ENCODE measurements around the gene ATAD5. TPM values are rescaled to one million over a fixed set of nuclear protein-coding genes. Genes with fewer than 3 reads are reported as not detected.

ATAD5 gene
- total and polyA plus RNA-seq, 2 of the 13 experiments (the other 11 are each of a cell fraction or from before 2014, with no cell fraction given), result 1.8 to 10.7 TPM

- TF ChIP-seq ZNF761 (CRISPR knock-in tag; conservative IDR thresholded peaks at IDR 0.05), result peak; percentile 68; the same call in 1 of the 2 replicates
- no peak for TF ChIP-seq ZFP41 (CRISPR knock-in tag; IDR thresholded peaks at IDR 0.05; ENCODE audit: borderline replicate concordance)
- TF ChIP-seq TEAD2 (CRISPR knock-in tag; IDR thresholded peaks at IDR 0.05), result no peak
- TF ChIP-seq HOXA3 (CRISPR knock-in tag; IDR thresholded peaks at IDR 0.05), result peak; percentile 57; the same call in 1 of the 2 replicates
- TF ChIP-seq REPIN1 (CRISPR knock-in tag; IDR thresholded peaks at IDR 0.05; ENCODE audit: borderline replicate concordance, low read depth), result peak; percentile 79; the same call in 1 of the 2 replicates
- TF ChIP-seq ZNF687 (CRISPR knock-in tag; IDR thresholded peaks at IDR 0.05), result peak; percentile 93
- TF ChIP-seq POLR2AphosphoS2 (IDR thresholded peaks at IDR 0.05; ENCODE audit: low read depth, low read length), result no peak
- no peak for TF ChIP-seq ZNF780A (CRISPR knock-in tag; IDR thresholded peaks at IDR 0.05)
- TF ChIP-seq CBX1 (IDR thresholded peaks at IDR 0.05; ENCODE audit: low read depth), result peak; percentile 30
- peak; percentile 36; the same call in 1 of the 2 replicates for TF ChIP-seq ZNF839 (CRISPR knock-in tag; IDR thresholded peaks at IDR 0.05; ENCODE audit: borderline replicate concordance)
- TF ChIP-seq, protein P1, sequence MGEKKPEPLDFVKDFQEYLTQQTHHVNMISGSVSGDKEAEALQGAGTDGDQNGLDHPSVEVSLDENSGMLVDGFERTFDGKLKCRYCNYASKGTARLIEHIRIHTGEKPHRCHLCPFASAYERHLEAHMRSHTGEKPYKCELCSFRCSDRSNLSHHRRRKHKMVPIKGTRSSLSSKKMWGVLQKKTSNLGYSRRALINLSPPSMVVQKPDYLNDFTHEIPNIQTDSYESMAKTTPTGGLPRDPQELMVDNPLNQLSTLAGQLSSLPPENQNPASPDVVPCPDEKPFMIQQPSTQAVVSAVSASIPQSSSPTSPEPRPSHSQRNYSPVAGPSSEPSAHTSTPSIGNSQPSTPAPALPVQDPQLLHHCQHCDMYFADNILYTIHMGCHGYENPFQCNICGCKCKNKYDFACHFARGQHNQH (CRISPR knock-in tag; IDR thresholded peaks at IDR 0.05), result 0 out of 2 replicates have a peak, but pooled peaks have one; percentile 40
- TF ChIP-seq TBP (CRISPR knock-in tag; IDR thresholded peaks at IDR 0.05), result no peak
- 0 out of 2 replicates have a peak, but pooled peaks have one; percentile 12 for TF ChIP-seq MED1 (CRISPR knock-in tag; IDR thresholded peaks at IDR 0.05)
- peak; percentile 84; the same call in 1 of the 2 replicates for TF ChIP-seq MXD1 (CRISPR knock-in tag; IDR thresholded peaks at IDR 0.05)
- TF ChIP-seq ZNF768 (CRISPR knock-in tag; IDR thresholded peaks at IDR 0.05), result peak; percentile 91
- peak; percentile 73; the same call in 1 of the 2 replicates for TF ChIP-seq ZNF788 (CRISPR knock-in tag; IDR thresholded peaks at IDR 0.05; ENCODE audit: borderline replicate concordance)
- TF ChIP-seq PRMT3 (CRISPR knock-in tag; IDR thresholded peaks at IDR 0.05; ENCODE audit: borderline replicate concordance, low read depth), result no peak
- no peak for TF ChIP-seq PPARG (CRISPR knock-in tag; conservative IDR thresholded peaks at IDR 0.05)
- peak; percentile 71 for TF ChIP-seq ZGPAT (CRISPR knock-in tag; IDR thresholded peaks at IDR 0.05)
- no peak for TF ChIP-seq SATB2 (CRISPR knock-in tag; IDR thresholded peaks at IDR 0.05)
- TF ChIP-seq HOXA7 (CRISPR knock-in tag; IDR thresholded peaks at IDR 0.05), result no peak
- no peak for TF ChIP-seq KDM4B (CRISPR knock-in tag; IDR thresholded peaks at IDR 0.05)
- no peak for TF ChIP-seq DR1 (CRISPR knock-in tag; IDR thresholded peaks at IDR 0.05)
Observed at GRCh38 chr17:30824356-30825145, 7.2 kb upstream of the ATAD5 start, which contains the start of gene CRLF3 (continued).

Data from HepG2 (cell line).